ENCODE data around the gene FAM229A. TPM values are rescaled to one million over a fixed set of nuclear protein-coding genes. Genes with fewer than 3 reads are reported as not detected.

The FAM229A gene
- total RNA-seq, 1 experiment from 2014 or later, result 9.4 TPM

DNA sequence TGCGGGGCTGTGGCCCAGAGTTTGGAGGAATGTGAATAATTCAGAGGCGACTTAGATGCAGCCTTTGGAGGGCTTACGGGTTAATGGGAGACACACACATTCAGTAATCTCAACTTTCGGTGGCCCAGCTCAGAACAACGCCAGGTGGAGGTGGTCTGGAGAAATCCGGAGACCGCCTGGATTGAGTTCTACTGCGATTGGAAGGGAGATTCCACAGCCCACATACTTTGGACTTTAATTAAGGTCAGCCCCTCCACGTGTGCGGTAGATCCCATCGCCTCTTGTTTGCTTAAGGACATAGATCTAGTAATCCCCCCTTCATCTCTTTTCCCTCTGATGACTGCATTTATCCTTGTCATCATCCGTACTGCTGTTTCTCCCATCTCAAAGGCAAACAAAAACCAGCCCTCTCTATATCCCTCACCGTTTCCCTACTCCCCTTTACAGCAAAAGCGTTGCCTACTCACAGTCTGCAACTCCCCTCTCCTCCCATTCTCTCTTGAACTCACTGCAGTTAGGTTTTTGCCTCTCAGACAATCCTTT, 32.7 kb upstream of the FAM229A start:
- ChIA-PET POLR2A (interaction anchor here (0.5 to 2.1 kb wide), 22 partner anchors 13 to 360 kb away, joined by 3 to 16 read pairs (median 4); partner anchors contain the start of genes FAM229A, KPNA6, MARCKSL1 and RBBP4), CTCF (interaction anchor here (0.9 to 2.4 kb wide), 14 partner anchors 9 to 498 kb away, joined by 3 to 13 read pairs (median 4); partner anchors contain the start of genes MARCKSL1 and RBBP4)
- no peak for TF ChIP-seq FOXP1 (CRISPR knock-in tag; IDR thresholded peaks at IDR 0.05; ENCODE audit: borderline replicate concordance)
- 0 out of 2 replicates have a peak, but pooled peaks have one; percentile 9 for TF ChIP-seq TEAD1 (CRISPR knock-in tag; IDR thresholded peaks at IDR 0.05)
- DNase-seq (ENCODE audit: low spot score), result no peak
- peaks cover 12% of the 10 kb centered on the region for H3K36me3 Mint-ChIP-seq
- peaks cover 12% of the 10 kb centered on the region for H3K4me1 Mint-ChIP-seq
- H3K27ac Mint-ChIP-seq, result peak overlapping the region; percentile 100
- H3K27me3 Mint-ChIP-seq (ENCODE audit: low read depth), result no peaks in the 10 kb centered on the region
- peak; percentile 11 for ATAC-seq
- H3K4me3 Mint-ChIP-seq, result peak overlapping the region; percentile 98
- peaks cover 10% of the 10 kb centered on the region for H3K9me3 Mint-ChIP-seq

DNA sequence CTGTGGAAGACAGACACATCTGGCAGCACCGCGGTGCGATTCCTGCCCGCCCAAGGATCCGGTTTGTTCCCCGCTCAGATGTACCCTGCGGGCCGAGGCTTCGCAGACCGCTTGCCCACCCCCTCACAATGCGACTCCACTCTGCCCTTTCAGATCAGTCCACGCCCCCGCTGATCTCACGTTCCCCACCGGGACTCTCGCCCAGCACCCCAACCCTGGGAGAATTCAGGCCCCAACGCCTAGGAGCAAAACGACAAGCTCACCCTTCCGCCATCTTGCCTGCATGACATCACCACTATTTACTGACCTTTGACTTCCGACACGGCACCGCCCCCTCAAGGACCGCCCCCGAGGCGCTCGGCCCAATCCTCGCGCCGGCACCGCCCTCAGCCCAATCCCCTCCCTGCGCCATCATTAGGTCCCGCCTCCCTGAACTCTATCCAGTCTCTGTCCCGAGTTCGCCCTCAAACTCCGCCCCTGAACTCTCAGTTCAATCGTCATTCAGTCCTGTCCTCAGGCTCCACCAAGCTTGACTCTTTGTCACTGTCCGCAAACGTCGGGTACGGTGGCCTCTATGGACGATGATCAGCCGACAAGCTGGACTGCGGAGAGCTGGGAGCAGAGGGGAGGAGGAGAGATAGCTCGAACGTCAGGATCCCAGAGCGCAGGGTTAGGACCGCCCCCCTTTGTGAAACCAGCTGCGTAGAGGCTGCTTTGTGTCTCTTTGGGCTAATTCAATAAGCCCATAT, 32.0 kb upstream of the FAM229A start, which contains the start of gene BSDC1:
Gene BSDC1 (minus strand): TSS at position 301 of the 749 bp plus-strand sequence. CDS start 27 bp downstream, at position 274.
- peaks cover 12% of the 10 kb centered on the region for H3K36me3 Mint-ChIP-seq
- peak; percentile 97 for ATAC-seq
- ChIA-PET CTCF (interaction anchor here (0.8 to 2.4 kb wide), 15 partner anchors 10 to 499 kb away, joined by 3 to 13 read pairs (median 4); partner anchors contain the start of genes MARCKSL1 and RBBP4), POLR2A (interaction anchor here (0.5 to 2.1 kb wide), 25 partner anchors 14 to 570 kb away, joined by 3 to 16 read pairs (median 4); partner anchors contain the start of genes FAM229A, KPNA6, MARCKSL1 and RBBP4)
- peak within 1 kb of the TSS; percentile 100 for H3K27ac Mint-ChIP-seq
- TF ChIP-seq TEAD4 (CRISPR knock-in tag; IDR thresholded peaks at IDR 0.05), result no peak
- no peak for TF ChIP-seq ZNF532 (CRISPR knock-in tag; IDR thresholded peaks at IDR 0.05; ENCODE audit: borderline replicate concordance)
- TF ChIP-seq FOXK1 (CRISPR knock-in tag; IDR thresholded peaks at IDR 0.05), result peak; percentile 99
- TF ChIP-seq, protein P1, sequence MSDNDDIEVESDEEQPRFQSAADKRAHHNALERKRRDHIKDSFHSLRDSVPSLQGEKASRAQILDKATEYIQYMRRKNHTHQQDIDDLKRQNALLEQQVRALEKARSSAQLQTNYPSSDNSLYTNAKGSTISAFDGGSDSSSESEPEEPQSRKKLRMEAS (CRISPR knock-in tag; IDR thresholded peaks at IDR 0.05), result peak; percentile 78
- TF ChIP-seq CBFB (CRISPR knock-in tag; IDR thresholded peaks at IDR 0.05; ENCODE audit: low read depth), result no peak
- TF ChIP-seq FOXP1 (CRISPR knock-in tag; IDR thresholded peaks at IDR 0.05; ENCODE audit: borderline replicate concordance), result peak; percentile 64; the same call in 1 of the 2 replicates
- TF ChIP-seq E2F4 (CRISPR knock-in tag; IDR thresholded peaks at IDR 0.05; ENCODE audit: borderline replicate concordance, low read depth), result 0 out of 2 replicates have a peak, but pooled peaks have one; percentile 42
- TF ChIP-seq NFE2L1 (CRISPR knock-in tag; IDR thresholded peaks at IDR 0.05), result peak; percentile 64; the same call in 1 of the 2 replicates
- peak; percentile 100 for TF ChIP-seq ZNF317 (CRISPR knock-in tag; IDR thresholded peaks at IDR 0.05; ENCODE audit: borderline replicate concordance, low read depth)
- no peak for TF ChIP-seq IRF2 (CRISPR knock-in tag; IDR thresholded peaks at IDR 0.05; ENCODE audit: borderline replicate concordance, low read depth)
- peak; percentile 94 for TF ChIP-seq SP1 (CRISPR knock-in tag; conservative IDR thresholded peaks at IDR 0.05)
- peak; percentile 80 for TF ChIP-seq SMAD3 (CRISPR knock-in tag; IDR thresholded peaks at IDR 0.05; ENCODE audit: borderline replicate concordance)
- no peak for TF ChIP-seq KAT7 (CRISPR knock-in tag; IDR thresholded peaks at IDR 0.05; ENCODE audit: borderline replicate concordance)
- TF ChIP-seq CREM (CRISPR knock-in tag; IDR thresholded peaks at IDR 0.05), result 0 out of 2 replicates have a peak, but pooled peaks have one; percentile 21
- TF ChIP-seq ZNF425 (CRISPR knock-in tag; conservative IDR thresholded peaks at IDR 0.05), result no peak
- 0 out of 2 replicates have a peak, but pooled peaks have one; percentile 31 for TF ChIP-seq ESRRA (CRISPR knock-in tag; IDR thresholded peaks at IDR 0.05; ENCODE audit: borderline replicate concordance)
- TF ChIP-seq TEAD1 (CRISPR knock-in tag; IDR thresholded peaks at IDR 0.05), result peak; percentile 75; the same call in 1 of the 2 replicates
- peak; percentile 90 for TF ChIP-seq NR2C2 (CRISPR knock-in tag; IDR thresholded peaks at IDR 0.05)
- TF ChIP-seq GABPB1 (CRISPR knock-in tag; IDR thresholded peaks at IDR 0.05), result peak; percentile 67
- 0 out of 2 replicates have a peak, but pooled peaks have one; percentile 53 for TF ChIP-seq ZNF232 (CRISPR knock-in tag; IDR thresholded peaks at IDR 0.05)
- TF ChIP-seq, protein P2, sequence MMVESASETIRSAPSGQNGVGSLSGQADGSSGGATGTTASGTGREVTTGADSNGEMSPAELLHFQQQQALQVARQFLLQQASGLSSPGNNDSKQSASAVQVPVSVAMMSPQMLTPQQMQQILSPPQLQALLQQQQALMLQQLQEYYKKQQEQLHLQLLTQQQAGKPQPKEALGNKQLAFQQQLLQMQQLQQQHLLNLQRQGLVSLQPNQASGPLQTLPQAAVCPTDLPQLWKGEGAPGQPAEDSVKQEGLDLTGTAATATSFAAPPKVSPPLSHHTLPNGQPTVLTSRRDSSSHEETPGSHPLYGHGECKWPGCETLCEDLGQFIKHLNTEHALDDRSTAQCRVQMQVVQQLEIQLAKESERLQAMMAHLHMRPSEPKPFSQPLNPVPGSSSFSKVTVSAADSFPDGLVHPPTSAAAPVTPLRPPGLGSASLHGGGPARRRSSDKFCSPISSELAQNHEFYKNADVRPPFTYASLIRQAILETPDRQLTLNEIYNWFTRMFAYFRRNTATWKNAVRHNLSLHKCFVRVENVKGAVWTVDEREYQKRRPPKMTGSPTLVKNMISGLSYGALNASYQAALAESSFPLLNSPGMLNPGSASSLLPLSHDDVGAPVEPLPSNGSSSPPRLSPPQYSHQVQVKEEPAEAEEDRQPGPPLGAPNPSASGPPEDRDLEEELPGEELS (CRISPR knock-in tag; IDR thresholded peaks at IDR 0.05), result peak; percentile 36; the same call in 1 of the 2 replicates
- peak within 1 kb of the TSS; percentile 98 for H3K4me3 Mint-ChIP-seq
- peaks cover 10% of the 10 kb centered on the region for H3K9me3 Mint-ChIP-seq
- H3K4me1 Mint-ChIP-seq, result peaks cover 12% of the 10 kb centered on the region
- peak; percentile 99 for DNase-seq (ENCODE audit: low spot score)
- H3K27me3 Mint-ChIP-seq (ENCODE audit: low read depth), result no peaks in the 10 kb centered on the region
